Right atrium auricular region (tissue), 2 donors: ENCODE data around the gene TRIO. TPM values are rescaled to one million over a fixed set of nuclear protein-coding genes. Genes with fewer than 3 reads are reported as not detected.

Experiments used
- DNase-seq: peaks from one replicate; pipeline ENCODE4 v3.0.0-alpha.2; 2019; ENCODE audit warnings: low spot score
- H3K27ac ChIP-seq, 2 donors: fragments of 200-600 bp; sonication (generic); 1 replicate in 1 of 2; 2 replicates in 1 of 2; pipeline ENCODE4 v1.5.1; 2016 to 2019
- H3K27me3 ChIP-seq, 2 donors: fragments of 200-600 bp; sonication (generic); one replicate each; pipeline versions ENCODE4 v1.5.1 to v1.6.0; 2017 to 2019
- H3K36me3 ChIP-seq: fragments of 200-600 bp; sonication (generic); one replicate; pipeline ENCODE4 v1.5.1; 2016
- H3K4me1 ChIP-seq, 2 donors: fragments of 200-600 bp; sonication (generic); one replicate each; pipeline versions ENCODE4 v1.5.1 to v1.6.0; 2017 to 2019
- H3K4me3 ChIP-seq, 2 donors: fragments of 200-600 bp; sonication (generic); 1 replicate in 1 of 2; 2 replicates in 1 of 2; pipeline ENCODE4 v1.5.1; 2017 to 2019; ENCODE audit warnings: mild to moderate bottlenecking in 1 of 2, moderate library complexity in 1 of 2
- H3K9me3 ChIP-seq, 2 donors: fragments of 200-600 bp; sonication (generic); one replicate each; pipeline ENCODE4 v1.5.1; 2019
- total RNA-seq, 2 donors: library from RNA; depleted of rRNA; stranded (reverse); fragments of >200 nt; gene quantifications; one replicate each; pipeline ENCODE4 v1.1.0, GENCODE V29; 2016
- TF ChIP-seq, protein P1 (sequence below), 2 donors: fragments of 200-600 bp; sonication (generic); IDR thresholded peaks; one replicate each; pipeline ENCODE4 v1.5.1; 2019; ENCODE audit warnings: antibody characterized with exemption in 2 of 2

The TRIO gene
- total RNA-seq, 2 donors from 2014 or later = 51.6 to 67.0 TPM

DNA sequence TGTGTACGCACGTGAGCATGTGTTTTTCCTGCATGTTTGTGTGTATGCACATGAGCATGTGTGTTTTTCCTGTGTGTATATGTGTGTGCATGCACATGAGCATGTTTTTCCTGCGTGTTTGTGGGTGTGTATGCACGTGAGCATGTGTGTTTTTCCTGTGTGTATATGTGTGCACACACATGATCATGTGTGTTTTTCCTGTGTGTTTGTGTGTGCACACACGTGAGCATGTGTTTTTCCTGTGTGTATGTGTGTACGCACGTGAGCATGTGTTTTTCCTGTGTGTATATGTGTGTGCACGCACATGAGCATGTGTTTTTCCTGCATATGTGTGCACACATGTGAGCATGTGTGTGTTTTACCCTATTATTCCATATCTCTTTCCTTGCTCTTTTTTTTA, 205.9 kb downstream of the TRIO start:
- Histone ChIP-seq H3K27me3 (no peaks in the 10 kb centered on the region), H3K27ac (no peak overlapping the region), H3K36me3 (peaks cover 4% of the 10 kb centered on the region), H3K4me1 (no peaks in the 10 kb centered on the region), H3K9me3 (no peaks in the 10 kb centered on the region), H3K4me3 (no peak overlapping the region)
- TF ChIP-seq, protein P1, sequence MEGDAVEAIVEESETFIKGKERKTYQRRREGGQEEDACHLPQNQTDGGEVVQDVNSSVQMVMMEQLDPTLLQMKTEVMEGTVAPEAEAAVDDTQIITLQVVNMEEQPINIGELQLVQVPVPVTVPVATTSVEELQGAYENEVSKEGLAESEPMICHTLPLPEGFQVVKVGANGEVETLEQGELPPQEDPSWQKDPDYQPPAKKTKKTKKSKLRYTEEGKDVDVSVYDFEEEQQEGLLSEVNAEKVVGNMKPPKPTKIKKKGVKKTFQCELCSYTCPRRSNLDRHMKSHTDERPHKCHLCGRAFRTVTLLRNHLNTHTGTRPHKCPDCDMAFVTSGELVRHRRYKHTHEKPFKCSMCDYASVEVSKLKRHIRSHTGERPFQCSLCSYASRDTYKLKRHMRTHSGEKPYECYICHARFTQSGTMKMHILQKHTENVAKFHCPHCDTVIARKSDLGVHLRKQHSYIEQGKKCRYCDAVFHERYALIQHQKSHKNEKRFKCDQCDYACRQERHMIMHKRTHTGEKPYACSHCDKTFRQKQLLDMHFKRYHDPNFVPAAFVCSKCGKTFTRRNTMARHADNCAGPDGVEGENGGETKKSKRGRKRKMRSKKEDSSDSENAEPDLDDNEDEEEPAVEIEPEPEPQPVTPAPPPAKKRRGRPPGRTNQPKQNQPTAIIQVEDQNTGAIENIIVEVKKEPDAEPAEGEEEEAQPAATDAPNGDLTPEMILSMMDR (IDR thresholded peaks at IDR 0.05) = no peak
- DNase-seq = no peak

DNA sequence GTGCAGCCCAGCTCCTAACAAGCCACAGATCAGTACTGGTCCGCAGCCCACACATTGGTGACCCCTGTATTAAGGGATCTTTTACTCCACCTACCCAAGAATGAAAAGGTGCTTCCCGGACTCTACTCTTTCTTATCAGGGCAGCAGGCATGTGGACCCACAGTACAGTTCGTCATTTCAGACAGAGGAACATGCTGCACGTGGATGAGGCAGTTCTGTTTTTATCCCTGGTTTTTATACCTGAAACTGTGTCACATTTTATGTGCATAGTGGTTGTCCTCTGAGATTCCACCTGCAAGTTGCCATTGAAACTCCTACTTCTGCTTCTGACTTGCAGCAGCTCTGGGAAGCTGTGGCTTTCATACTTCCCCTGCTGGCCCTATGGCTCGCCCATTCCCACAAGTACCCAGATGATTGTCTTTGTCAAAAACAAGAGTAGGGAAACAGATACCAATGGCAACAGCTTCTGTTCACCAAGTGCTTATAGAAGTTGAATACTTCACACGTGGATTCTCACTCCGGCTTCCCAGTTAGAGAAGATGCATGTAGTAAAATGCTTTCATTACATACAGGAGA, 208.0 kb downstream of the TRIO start:
- DNase-seq = no peak
- no peaks in the 10 kb centered on the region for H3K27me3 ChIP-seq
- no peaks in the 10 kb centered on the region for H3K36me3 ChIP-seq
- TF ChIP-seq, protein P1 (IDR thresholded peaks at IDR 0.05) = no peak
- no peaks in the 10 kb centered on the region for H3K4me1 ChIP-seq
- H3K27ac ChIP-seq = no peak overlapping the region
- H3K9me3 ChIP-seq = no peaks in the 10 kb centered on the region
- H3K4me3 ChIP-seq = no peak overlapping the region

DNA sequence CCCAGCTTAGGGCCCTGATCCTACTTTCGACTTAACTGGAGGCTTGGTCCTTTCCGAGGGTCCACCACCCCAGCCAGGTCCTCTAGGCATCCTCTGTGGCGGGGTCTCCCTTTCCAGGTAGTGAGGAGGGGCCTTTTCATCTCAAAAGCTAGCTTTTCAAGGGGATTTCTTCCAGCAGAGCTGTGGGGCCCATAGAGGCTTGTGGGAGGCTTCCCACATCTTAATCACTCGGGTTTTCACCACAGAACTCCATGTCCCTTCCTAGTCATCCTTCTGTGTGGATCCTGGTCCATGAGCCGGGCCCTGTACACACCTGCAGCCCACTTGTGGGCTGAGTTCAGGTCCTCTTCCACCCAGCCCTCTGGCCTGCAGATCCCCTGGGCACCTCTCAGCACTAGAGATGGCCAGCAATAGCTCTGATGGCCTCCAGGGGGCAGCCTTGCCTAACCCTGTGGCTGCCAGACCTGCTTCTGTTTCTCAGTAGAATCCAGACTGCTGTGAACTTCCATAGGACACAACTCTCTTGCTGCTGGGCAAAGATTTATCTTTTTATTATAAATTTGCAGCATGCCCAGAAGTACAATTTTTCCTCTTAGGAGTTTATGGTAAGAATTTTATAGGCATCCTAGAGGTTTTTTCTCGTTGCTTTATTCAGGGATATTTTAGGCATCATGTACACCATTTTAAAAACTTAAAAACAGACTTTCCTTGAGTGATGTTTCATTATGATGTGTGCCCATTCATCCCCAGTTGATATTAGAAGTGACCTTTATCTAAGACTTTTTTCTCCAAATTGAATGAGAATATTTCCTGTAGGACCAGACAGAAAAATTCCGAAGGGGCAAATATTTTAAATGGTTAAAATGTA, 208.9 kb downstream of the TRIO start:
- Histone ChIP-seq H3K4me3 (no peak overlapping the region), H3K36me3 (no peaks in the 10 kb centered on the region), H3K27ac (no peak overlapping the region), H3K4me1 (peaks cover 0 to 5% of the 10 kb centered on the region in 2 donors), H3K27me3 (no peaks in the 10 kb centered on the region), H3K9me3 (no peaks in the 10 kb centered on the region)
- TF ChIP-seq, protein P1 (IDR thresholded peaks at IDR 0.05) = peak; percentile 83 to 97
- DNase-seq = peak; percentile 73

DNA sequence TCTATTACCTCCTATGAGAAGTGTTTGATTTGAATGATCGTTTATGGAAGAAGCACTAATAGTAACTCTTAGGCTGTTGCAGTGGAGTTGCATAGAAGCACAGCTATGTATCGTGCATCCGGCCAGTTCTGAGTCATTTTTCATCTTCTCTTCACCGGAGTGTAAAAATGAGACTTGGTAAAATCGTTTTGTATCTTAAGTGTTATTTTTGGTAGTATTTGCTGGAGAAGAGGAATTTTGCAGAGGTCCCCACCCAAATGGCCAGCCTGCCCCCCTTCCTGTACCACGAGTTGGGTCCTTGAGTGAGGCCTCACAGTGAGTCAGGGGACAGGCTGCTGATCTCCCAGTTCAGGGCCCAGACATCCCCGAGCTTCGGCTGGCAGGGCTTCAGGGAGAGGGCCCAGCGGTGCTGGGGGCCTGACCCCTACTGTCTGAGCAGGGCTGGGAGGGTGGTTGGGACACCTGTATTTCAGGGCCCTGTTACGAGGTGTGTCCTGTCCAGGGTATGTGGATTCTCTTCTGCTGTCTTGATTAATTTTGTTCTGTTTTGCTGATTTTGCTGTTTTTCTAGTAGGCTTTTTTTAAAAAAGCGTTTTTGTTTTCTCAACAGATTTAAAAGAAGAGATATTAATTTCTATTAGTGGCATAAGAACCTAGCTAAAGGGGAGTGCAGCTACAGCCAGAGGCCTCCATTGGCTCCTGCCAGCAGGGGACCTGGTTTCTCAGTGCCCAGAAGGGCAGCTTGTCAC, 210.8 kb downstream of the TRIO start:
- TF ChIP-seq, protein P1 (IDR thresholded peaks at IDR 0.05) = no peak

DNA sequence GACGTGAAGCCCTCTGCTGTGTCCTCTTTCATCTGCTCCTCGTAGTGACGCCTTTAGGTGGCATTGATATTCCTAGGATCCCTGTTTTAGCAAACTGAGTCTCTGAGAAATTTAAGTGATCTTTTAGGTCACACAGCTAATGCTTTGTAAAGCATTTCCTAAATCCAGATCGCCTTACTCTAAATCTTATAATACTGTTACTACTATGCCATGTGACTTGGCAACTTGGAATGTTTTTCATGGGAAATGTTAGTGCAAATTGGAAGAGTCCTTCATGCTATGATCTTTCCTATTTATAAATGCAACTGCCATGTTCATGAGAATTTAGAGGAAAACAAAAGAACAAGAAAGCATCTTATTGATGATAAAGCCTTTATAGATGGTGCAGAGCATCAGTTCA, 212.2 kb downstream of the TRIO start:
- peaks cover 0 to 16% of the 10 kb centered on the region in 2 donors for H3K4me1 ChIP-seq
- H3K27me3 ChIP-seq = no peaks in the 10 kb centered on the region
- H3K36me3 ChIP-seq = peaks cover 14% of the 10 kb centered on the region
- H3K9me3 ChIP-seq = no peaks in the 10 kb centered on the region
- no peak overlapping the region for H3K27ac ChIP-seq
- DNase-seq = no peak
- no peak overlapping the region for H3K4me3 ChIP-seq
- TF ChIP-seq, protein P1 (IDR thresholded peaks at IDR 0.05) = no peak

More for the DNA sequence above, 210.8 kb downstream of the TRIO start:
- no peak overlapping the region for H3K4me3 ChIP-seq
- no peak for DNase-seq
- H3K27ac ChIP-seq = no peak overlapping the region
- H3K36me3 ChIP-seq = no peaks in the 10 kb centered on the region
- no peaks in the 10 kb centered on the region for H3K9me3 ChIP-seq
- H3K4me1 ChIP-seq = peaks cover 0 to 16% of the 10 kb centered on the region in 2 donors
- H3K27me3 ChIP-seq = no peaks in the 10 kb centered on the region
